H9 (cell line): ENCODE results near the gene ERC1. TPM values are rescaled to one million over a fixed set of nuclear protein-coding genes. Genes with fewer than 3 reads are reported as not detected.

ENCODE experiments used
- DNase-seq: peaks from one replicate; pipeline ENCODE4 v3.0.0-alpha.2; 2017
- H2AFZ ChIP-seq: one replicate; pipeline ENCODE4 v1.6.1; 2013; ENCODE audit warnings: mild to moderate bottlenecking, low read length, control low read depth, moderate library complexity
- H2AK5ac ChIP-seq: 2 replicates; pipeline ENCODE4 v1.6.1; 2013; ENCODE audit warnings: low read length, control low read depth, mixed read lengths; ENCODE audit not compliant: insufficient read length
- H2BK120ac ChIP-seq: one replicate; pipeline ENCODE4 v1.6.1; 2013; ENCODE audit warnings: low read depth, mild to moderate bottlenecking, low read length, control low read depth, inconsistent platforms; ENCODE audit not compliant: poor library complexity, severe bottlenecking
- H2BK12ac ChIP-seq: 2 replicates; pipeline ENCODE4 v1.6.1; 2013; ENCODE audit warnings: low read length, control low read depth, mixed read lengths, low read depth; ENCODE audit not compliant: insufficient read length
- H2BK15ac ChIP-seq: 2 replicates; pipeline ENCODE4 v1.6.1; 2013; ENCODE audit warnings: low read depth, low read length, control low read depth
- H2BK20ac ChIP-seq: one replicate; pipeline ENCODE4 v1.6.1; 2013; ENCODE audit warnings: low read depth, mild to moderate bottlenecking, low read length, control low read depth, inconsistent platforms; ENCODE audit not compliant: poor library complexity, severe bottlenecking
- H2BK5ac ChIP-seq: 2 replicates; pipeline ENCODE4 v1.6.1; 2013; ENCODE audit warnings: low read length, control low read depth, mixed read lengths; ENCODE audit not compliant: insufficient read length
- H3K14ac ChIP-seq: 2 replicates; pipeline ENCODE4 v1.6.1; 2013; ENCODE audit warnings: low read length, control low read depth; ENCODE audit not compliant: insufficient read depth
- H3K18ac ChIP-seq: 2 replicates; pipeline ENCODE4 v1.6.1; 2013; ENCODE audit warnings: low read depth, mild to moderate bottlenecking, mixed read lengths, low read length, control low read depth; ENCODE audit not compliant: insufficient read length
- H3K23ac ChIP-seq: 2 replicates; pipeline ENCODE4 v1.6.1; 2013; ENCODE audit warnings: low read length, control low read depth, mixed read lengths, low read depth; ENCODE audit not compliant: insufficient read length
- H3K23me2 ChIP-seq: 2 replicates; pipeline ENCODE4 v1.6.1; 2013; ENCODE audit warnings: low read depth, mild to moderate bottlenecking, mixed read lengths, low read length, control low read depth; ENCODE audit not compliant: insufficient read length, poor library complexity, severe bottlenecking
- H3K27ac ChIP-seq: 2 replicates; pipeline ENCODE4 v1.5.1; 2013; ENCODE audit warnings: low read length, control low read depth, mixed read lengths, low read depth; ENCODE audit not compliant: insufficient read length
- H3K27me3 ChIP-seq: 2 replicates; pipeline ENCODE4 v1.6.1; 2013; ENCODE audit warnings: low read length, control low read depth, inconsistent platforms; ENCODE audit not compliant: insufficient read depth
- H3K4ac ChIP-seq: 2 replicates; pipeline ENCODE4 v1.6.1; 2013; ENCODE audit warnings: low read depth, mild to moderate bottlenecking, control low read depth, inconsistent platforms, low read length, moderate library complexity
- H3K4me1 ChIP-seq: 2 replicates; pipeline ENCODE4 v1.6.1; 2013; ENCODE audit warnings: low read length, control low read depth, inconsistent platforms; ENCODE audit not compliant: insufficient read depth
- H3K4me2 ChIP-seq: 2 replicates; pipeline ENCODE4 v1.6.1; 2013; ENCODE audit warnings: low read length, control low read depth, mixed read lengths; ENCODE audit not compliant: insufficient read length, insufficient read depth
- H3K56ac ChIP-seq: 2 replicates; pipeline ENCODE4 v1.6.1; 2013; ENCODE audit warnings: low read depth, mild to moderate bottlenecking, mixed read lengths, low read length, control low read depth; ENCODE audit not compliant: insufficient read length
- H3K79me1 ChIP-seq: 2 replicates; pipeline ENCODE4 v1.6.1; 2013; ENCODE audit warnings: low read depth, mild to moderate bottlenecking, moderate library complexity, low read length, control low read depth, inconsistent platforms; ENCODE audit not compliant: insufficient read depth, poor library complexity, severe bottlenecking
- H3K79me2 ChIP-seq: 2 replicates; pipeline ENCODE4 v1.6.1; 2013; ENCODE audit warnings: low read length, control low read depth, inconsistent platforms; ENCODE audit not compliant: insufficient read depth
- H3K9ac ChIP-seq: 2 replicates; pipeline ENCODE4 v1.6.1; 2013; ENCODE audit warnings: low read length, control low read depth, mixed read lengths; ENCODE audit not compliant: insufficient read length; ENCODE audit errors: extremely low read depth
- H3K9me3 ChIP-seq: one replicate; pipeline ENCODE4 v1.6.1; 2013; ENCODE audit warnings: low read depth, low read length, inconsistent platforms; ENCODE audit not compliant: control insufficient read depth
- H3T11ph ChIP-seq: one replicate; pipeline ENCODE4 v1.6.1; 2013; ENCODE audit warnings: mild to moderate bottlenecking, low read length, control low read depth, inconsistent platforms
- H4K20me1 ChIP-seq: one replicate; pipeline ENCODE4 v1.6.1; 2013; ENCODE audit not compliant: control insufficient read depth, insufficient read length, insufficient read depth
- H4K5ac ChIP-seq: 2 replicates; pipeline ENCODE4 v1.6.1; 2013; ENCODE audit warnings: low read depth, mild to moderate bottlenecking, mixed read lengths, low read length, control low read depth; ENCODE audit not compliant: insufficient read length
- H4K8ac ChIP-seq: replicated peaks from 2 replicates; pipeline ENCODE4 v1.6.1; 2013; ENCODE audit warnings: low read length, control low read depth, mixed read lengths, low read depth; ENCODE audit not compliant: insufficient read length
- H4K91ac ChIP-seq: 2 replicates; pipeline ENCODE4 v1.6.1; 2013; ENCODE audit warnings: low read depth, mild to moderate bottlenecking, moderate library complexity, mixed read lengths, low read length, control low read depth; ENCODE audit not compliant: insufficient read length
- H3K27ac Mint-ChIP-seq, 3 experiments: 2 replicates in 2 of 3; 3 replicates in 1 of 3; pipeline ENCODE4 v1.8.0; 2020 to 2021; ENCODE audit warnings: mixed read lengths in 3 of 3, mild to moderate bottlenecking in 1 of 3, moderate library complexity in 1 of 3
- H3K27me3 Mint-ChIP-seq: 2 replicates; pipeline ENCODE4 v1.8.0; 2021; ENCODE audit warnings: low read depth, mild to moderate bottlenecking, moderate library complexity, mixed read lengths
- H3K36me3 Mint-ChIP-seq, 3 experiments: 2 replicates in 2 of 3; 3 replicates in 1 of 3; pipeline ENCODE4 v1.8.0; 2020 to 2021; ENCODE audit warnings: low read depth in 3 of 3, mixed read lengths in 3 of 3; ENCODE audit not compliant: insufficient read depth in 1 of 3
- H3K4me1 Mint-ChIP-seq, 2 experiments: 2 replicates each; pipeline ENCODE4 v1.8.0; 2020; ENCODE audit warnings: mixed read lengths in 2 of 2
- H3K4me3 Mint-ChIP-seq, 2 experiments: 2 replicates in 1 of 2; 3 replicates in 1 of 2; pipeline ENCODE4 v1.8.0; 2020 to 2021; ENCODE audit warnings: mild to moderate bottlenecking in 2 of 2, mixed read lengths in 2 of 2, moderate library complexity in 1 of 2
- H3K9me3 Mint-ChIP-seq, 2 experiments: 2 replicates in 1 of 2; 3 replicates in 1 of 2; pipeline ENCODE4 v1.8.0; 2020; ENCODE audit warnings: mild to moderate bottlenecking in 2 of 2, mixed read lengths in 2 of 2, moderate library complexity in 1 of 2
- CTCF ChIP-seq: fragments of 200-600 bp; sonication (generic); conservative IDR thresholded peaks from 3 replicates; pipeline ENCODE4 v1.8.0; 2021; ENCODE audit warnings: antibody characterized with exemption, mild to moderate bottlenecking
- total RNA-seq: library from RNA; stranded (reverse); gene quantifications from 2 replicates; pipeline ENCODE4 v1.2.1, GENCODE V29; 2021

Gene ERC1
- total RNA-seq, 1 experiment from 2014 or later: 51.2 TPM

- TF ChIP-seq CTCF: no peak
- Histone ChIP-seq H3K4me2 (no peak overlapping the region), H3K79me1 (no peaks in the 10 kb centered on the region)
Measured at GRCh38 chr12:1044199-1044598, 53.2 kb downstream of the ERC1 start.

More at GRCh38 chr12:1044199-1044598, 53.2 kb downstream of the ERC1 start:
- Histone ChIP-seq H3K14ac (no peak overlapping the region), H2AK5ac (no peak overlapping the region), H3K27ac (no peak overlapping the region), H3T11ph (no peak overlapping the region), H4K8ac (no peak overlapping the region), H3K18ac (no peak overlapping the region), H2AFZ (no peak overlapping the region), H3K79me2 (peaks cover 1% of the 10 kb centered on the region; the same call in 1 of the 2 replicates), H4K5ac (no peak overlapping the region), H4K20me1 (no peaks in the 10 kb centered on the region), H4K91ac (no peak overlapping the region), H3K4ac (no peak overlapping the region), H3K23ac (no peak overlapping the region), H3K27me3 (no peaks in the 10 kb centered on the region), H3K9ac (no peak overlapping the region), H2BK15ac (no peak overlapping the region), H2BK12ac (no peak overlapping the region), H3K23me2 (no peaks in the 10 kb centered on the region), H2BK120ac (no peak overlapping the region), H3K4me1 (peaks cover 3% of the 10 kb centered on the region; the same call in 1 of the 2 replicates), H2BK20ac (no peak overlapping the region), H3K56ac (no peak overlapping the region), H3K9me3 (no peaks in the 10 kb centered on the region), H2BK5ac (no peak overlapping the region)
- DNase-seq: no peak
- Mint-ChIP-seq H3K4me3 (no peak overlapping the region), H3K27ac (0 out of 7 replicates have a peak overlapping the region, but pooled peaks of 1 of the 3 experiments have one; percentile 3), H3K27me3 (no peaks in the 10 kb centered on the region), H3K9me3 (no peaks in the 10 kb centered on the region), H3K36me3 (0 out of 7 replicates have a peak, but pooled peaks cover 0 to 12% (median 0%) of the 10 kb centered on the region in 3 experiments), H3K4me1 (peaks cover 23 to 33% of the 10 kb centered on the region in 2 experiments)
